HepG2 (cell line): ENCODE measurements around the gene ADAMTS4. TPM values are rescaled to one million over a fixed set of nuclear protein-coding genes. Genes with fewer than 3 reads are reported as not detected.

ENCODE experiments used
- DMAP1 ChIP-seq: IDR thresholded peaks from 2 replicates; pipeline ENCODE4 v1.6.1; 2016
- FOSL1 ChIP-seq: sonication (generic); formaldehyde crosslinking; IDR thresholded peaks from 2 replicates; pipeline ENCODE4 v1.9.0; 2021; ENCODE audit warnings: missing genetic modification reagents, borderline replicate concordance
- JARID2 ChIP-seq: sonication (generic); formaldehyde crosslinking; IDR thresholded peaks from 2 replicates; pipeline ENCODE4 v1.8.1; 2023; ENCODE audit warnings: missing genetic modification reagents, inconsistent platforms; ENCODE audit not compliant: insufficient replicate concordance
- KAT7 ChIP-seq: IDR thresholded peaks from 2 replicates; pipeline ENCODE4 v1.6.1; 2018; ENCODE audit warnings: borderline replicate concordance, missing compliant biosample characterization
- POGZ ChIP-seq: sonication (generic); formaldehyde crosslinking; IDR thresholded peaks from 2 replicates; pipeline ENCODE4 v1.4.0; 2020; ENCODE audit warnings: mild to moderate bottlenecking, missing genetic modification reagents
- POLR2G ChIP-seq: fragments of 200-400 bp; formaldehyde crosslinking; IDR thresholded peaks from 2 replicates; pipeline ENCODE4 v1.6.1; 2018; ENCODE audit warnings: mild to moderate bottlenecking, low read depth, low read length, moderate library complexity
- SALL1 ChIP-seq: sonication (generic); formaldehyde crosslinking; IDR thresholded peaks from 2 replicates; pipeline ENCODE4 v1.8.0; 2022; ENCODE audit warnings: mild to moderate bottlenecking, missing genetic modification reagents
- SMC3 ChIP-seq: IDR thresholded peaks from 2 replicates; pipeline ENCODE4 v1.6.1; 2011; ENCODE audit warnings: low read length, improper control_type of control experiment
- TGIF2 ChIP-seq: IDR thresholded peaks from 2 replicates; pipeline ENCODE4 v1.6.1; 2016; ENCODE audit warnings: control low read depth, missing compliant biosample characterization
- ZFX ChIP-seq: sonication (generic); formaldehyde crosslinking; IDR thresholded peaks from 2 replicates; pipeline ENCODE4 v1.4.0; 2020; ENCODE audit warnings: mild to moderate bottlenecking, low read depth, missing genetic modification reagents, moderate library complexity
- ZNF143 ChIP-seq: sonication (generic); formaldehyde crosslinking; IDR thresholded peaks from 2 replicates; pipeline ENCODE4 v1.4.0; 2020; ENCODE audit warnings: missing genetic modification reagents
- ZNF446 ChIP-seq: sonication (generic); formaldehyde crosslinking; IDR thresholded peaks from 2 replicates; pipeline ENCODE4 v1.5.0; 2020; ENCODE audit warnings: mild to moderate bottlenecking, missing genetic modification reagents
- ZNF549 ChIP-seq: sonication (generic); formaldehyde crosslinking; IDR thresholded peaks from 2 replicates; pipeline ENCODE4 v1.5.0; 2020; ENCODE audit warnings: missing genetic modification reagents
- ZNF577 ChIP-seq: sonication (generic); formaldehyde crosslinking; IDR thresholded peaks from 2 replicates; pipeline ENCODE4 v1.4.0; 2020; ENCODE audit warnings: mild to moderate bottlenecking, low read depth, missing genetic modification reagents, borderline replicate concordance
- ZNF607 ChIP-seq: sonication (generic); formaldehyde crosslinking; IDR thresholded peaks from 2 replicates; pipeline ENCODE4 v1.5.1; 2020; ENCODE audit warnings: missing genetic modification reagents, mild to moderate bottlenecking, borderline replicate concordance
- ZNF839 ChIP-seq: sonication (generic); formaldehyde crosslinking; IDR thresholded peaks from 2 replicates; pipeline ENCODE4 v1.4.0; 2020; ENCODE audit warnings: missing genetic modification reagents, mild to moderate bottlenecking, borderline replicate concordance
- polyA plus RNA-seq, 8 experiments: library from polyadenylated mRNA; depleted of rRNA in 3 of 8; stranded (reverse) in 7 of 8; unstranded in 1 of 8; fragments of >200 nt; fragmentation: Illumina TruSeq in 4 of 8; extraction: Trizol in 4 of 8; gene quantifications; 2 replicates each; pipeline versions ENCODE4 v1.2.1 to v1.2.3, GENCODE V29; 2011 to 2016; ENCODE audit warnings: low read depth in 4 of 8, missing spikeins in 1 of 8, mixed read lengths in 1 of 8; ENCODE audit not compliant: insufficient read depth in 1 of 8
- total RNA-seq, 5 experiments: library from RNA; depleted of rRNA; stranded (reverse); fragments of >200 nt; fragmentation: Illumina TruSeq; extraction: Trizol; gene quantifications; 2 replicates each; pipeline ENCODE4 v1.2.3, GENCODE V29; 2016; ENCODE audit warnings: low read depth in 1 of 5
- TF ChIP-seq, protein P1 (sequence below): sonication (generic); formaldehyde crosslinking; IDR thresholded peaks from 2 replicates; pipeline ENCODE4 v1.4.0; 2020; ENCODE audit warnings: missing genetic modification reagents
- TF ChIP-seq, protein P2 (sequence below): IDR thresholded peaks from 2 replicates; pipeline ENCODE4 v1.6.1; 2012; ENCODE audit warnings: inconsistent platforms
- TF ChIP-seq, protein P3 (sequence below): sonication (generic); formaldehyde crosslinking; IDR thresholded peaks from 2 replicates; pipeline ENCODE4 v1.4.0; 2020; ENCODE audit warnings: missing genetic modification reagents
- TF ChIP-seq, protein P4 (sequence below): sonication (generic); formaldehyde crosslinking; IDR thresholded peaks from 2 replicates; pipeline ENCODE4 v1.5.0; 2020; ENCODE audit warnings: mild to moderate bottlenecking, missing genetic modification reagents, borderline replicate concordance
- TF ChIP-seq, protein P5 (sequence below), 2 experiments: sonication (generic) in 1 of 2; formaldehyde crosslinking in 1 of 2; IDR thresholded peaks; 2 replicates each; pipeline versions ENCODE4 v1.4.0 to v1.6.1; 2018 to 2020; ENCODE audit warnings: missing genetic modification reagents in 2 of 2, borderline replicate concordance in 1 of 2, low read depth in 1 of 2, mild to moderate bottlenecking in 1 of 2, missing biosample characterization in 1 of 2
- TF ChIP-seq, protein P6 (sequence below): IDR thresholded peaks from 2 replicates; pipeline ENCODE4 v1.6.1; 2018; ENCODE audit warnings: missing genetic modification reagents, mild to moderate bottlenecking, missing compliant biosample characterization

ADAMTS4 gene
- total and polyA plus RNA-seq, 2 of the 13 experiments (the other 11 are each of a cell fraction or from before 2014, with no cell fraction given): 0.51 to 1.7 TPM

DNA sequence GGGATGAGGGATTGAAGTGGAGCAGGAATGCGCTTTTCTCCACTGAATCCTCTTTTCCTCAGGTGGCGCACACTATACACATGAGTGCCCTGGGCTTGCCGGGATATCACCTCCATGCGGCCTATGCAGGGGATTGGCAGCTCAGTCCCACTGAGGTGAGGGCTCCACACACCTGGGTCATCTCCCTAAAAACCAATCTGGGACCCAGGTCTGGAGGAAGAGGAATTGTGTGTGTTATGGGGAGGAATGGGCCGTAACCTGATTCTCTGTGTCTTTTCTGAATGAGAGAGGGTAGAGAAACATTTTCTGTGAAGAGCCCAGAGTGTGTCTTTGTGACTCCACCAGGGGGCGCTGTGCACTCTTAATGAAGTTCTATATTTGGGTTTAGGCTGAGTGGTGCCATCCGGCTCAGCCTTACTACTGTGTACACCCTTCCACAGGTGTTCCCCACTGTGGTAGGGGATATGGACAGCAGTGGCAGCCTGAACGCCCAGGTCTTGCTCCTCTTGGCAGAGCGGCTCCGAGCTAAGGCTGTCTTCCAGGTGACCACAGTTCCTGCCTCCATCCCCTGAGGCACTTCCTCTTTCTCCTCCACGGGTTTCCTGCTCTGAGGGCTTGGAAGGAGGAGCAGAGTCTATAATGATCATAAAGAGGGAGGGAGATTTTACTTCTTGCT, 28.5 kb upstream of the ADAMTS4 start (continued):
- TF ChIP-seq ZFX (CRISPR knock-in tag) (peak; percentile 55), ZNF446 (CRISPR knock-in tag) (0 out of 2 replicates have a peak, but pooled peaks have one; percentile 27), TGIF2 (CRISPR knock-in tag) (peak; percentile 63; the same call in 1 of the 2 replicates), KAT7 (CRISPR knock-in tag) (no peak), SALL1 (peak; percentile 53), DMAP1 (no peak), ZNF143 (CRISPR knock-in tag) (0 out of 2 replicates have a peak, but pooled peaks have one; percentile 32), ZNF607 (CRISPR knock-in tag) (peak; percentile 63; the same call in 1 of the 2 replicates), ZNF839 (CRISPR knock-in tag) (no peak), FOSL1 (CRISPR knock-in tag) (no peak), ZNF577 (no peak), ZNF549 (CRISPR knock-in tag) (no peak), POGZ (CRISPR knock-in tag) (no peak), JARID2 (no peak), SMC3 (peak; percentile 95), POLR2G (peak; percentile 17; the same call in 1 of the 2 replicates)
- TF ChIP-seq, protein P1, sequence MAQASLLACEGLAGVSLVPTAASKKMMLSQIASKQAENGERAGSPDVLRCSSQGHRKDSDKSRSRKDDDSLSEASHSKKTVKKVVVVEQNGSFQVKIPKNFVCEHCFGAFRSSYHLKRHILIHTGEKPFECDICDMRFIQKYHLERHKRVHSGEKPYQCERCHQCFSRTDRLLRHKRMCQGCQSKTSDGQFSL (CRISPR knock-in tag): no peak
- TF ChIP-seq, protein P2, sequence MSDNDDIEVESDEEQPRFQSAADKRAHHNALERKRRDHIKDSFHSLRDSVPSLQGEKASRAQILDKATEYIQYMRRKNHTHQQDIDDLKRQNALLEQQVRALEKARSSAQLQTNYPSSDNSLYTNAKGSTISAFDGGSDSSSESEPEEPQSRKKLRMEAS: no peak
- TF ChIP-seq, protein P3, sequence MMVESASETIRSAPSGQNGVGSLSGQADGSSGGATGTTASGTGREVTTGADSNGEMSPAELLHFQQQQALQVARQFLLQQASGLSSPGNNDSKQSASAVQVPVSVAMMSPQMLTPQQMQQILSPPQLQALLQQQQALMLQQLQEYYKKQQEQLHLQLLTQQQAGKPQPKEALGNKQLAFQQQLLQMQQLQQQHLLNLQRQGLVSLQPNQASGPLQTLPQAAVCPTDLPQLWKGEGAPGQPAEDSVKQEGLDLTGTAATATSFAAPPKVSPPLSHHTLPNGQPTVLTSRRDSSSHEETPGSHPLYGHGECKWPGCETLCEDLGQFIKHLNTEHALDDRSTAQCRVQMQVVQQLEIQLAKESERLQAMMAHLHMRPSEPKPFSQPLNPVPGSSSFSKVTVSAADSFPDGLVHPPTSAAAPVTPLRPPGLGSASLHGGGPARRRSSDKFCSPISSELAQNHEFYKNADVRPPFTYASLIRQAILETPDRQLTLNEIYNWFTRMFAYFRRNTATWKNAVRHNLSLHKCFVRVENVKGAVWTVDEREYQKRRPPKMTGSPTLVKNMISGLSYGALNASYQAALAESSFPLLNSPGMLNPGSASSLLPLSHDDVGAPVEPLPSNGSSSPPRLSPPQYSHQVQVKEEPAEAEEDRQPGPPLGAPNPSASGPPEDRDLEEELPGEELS (CRISPR knock-in tag): no peak
- TF ChIP-seq, protein P4, sequence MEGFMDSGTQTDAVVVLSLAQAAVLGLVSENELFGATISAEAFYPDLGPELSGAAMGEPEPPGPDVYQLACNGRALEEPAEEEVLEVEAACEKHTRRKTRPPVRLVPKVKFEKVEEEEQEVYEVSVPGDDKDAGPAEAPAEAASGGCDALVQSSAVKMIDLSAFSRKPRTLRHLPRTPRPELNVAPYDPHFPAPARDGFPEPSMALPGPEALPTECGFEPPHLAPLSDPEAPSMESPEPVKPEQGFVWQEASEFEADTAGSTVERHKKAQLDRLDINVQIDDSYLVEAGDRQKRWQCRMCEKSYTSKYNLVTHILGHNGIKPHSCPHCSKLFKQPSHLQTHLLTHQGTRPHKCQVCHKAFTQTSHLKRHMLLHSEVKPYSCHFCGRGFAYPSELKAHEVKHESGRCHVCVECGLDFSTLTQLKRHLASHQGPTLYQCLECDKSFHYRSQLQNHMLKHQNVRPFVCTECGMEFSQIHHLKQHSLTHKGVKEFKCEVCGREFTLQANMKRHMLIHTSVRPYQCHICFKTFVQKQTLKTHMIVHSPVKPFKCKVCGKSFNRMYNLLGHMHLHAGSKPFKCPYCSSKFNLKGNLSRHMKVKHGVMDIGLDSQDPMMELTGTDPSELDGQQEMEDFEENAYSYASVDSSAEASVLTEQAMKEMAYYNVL (CRISPR knock-in tag): no peak
- TF ChIP-seq, protein P5, sequence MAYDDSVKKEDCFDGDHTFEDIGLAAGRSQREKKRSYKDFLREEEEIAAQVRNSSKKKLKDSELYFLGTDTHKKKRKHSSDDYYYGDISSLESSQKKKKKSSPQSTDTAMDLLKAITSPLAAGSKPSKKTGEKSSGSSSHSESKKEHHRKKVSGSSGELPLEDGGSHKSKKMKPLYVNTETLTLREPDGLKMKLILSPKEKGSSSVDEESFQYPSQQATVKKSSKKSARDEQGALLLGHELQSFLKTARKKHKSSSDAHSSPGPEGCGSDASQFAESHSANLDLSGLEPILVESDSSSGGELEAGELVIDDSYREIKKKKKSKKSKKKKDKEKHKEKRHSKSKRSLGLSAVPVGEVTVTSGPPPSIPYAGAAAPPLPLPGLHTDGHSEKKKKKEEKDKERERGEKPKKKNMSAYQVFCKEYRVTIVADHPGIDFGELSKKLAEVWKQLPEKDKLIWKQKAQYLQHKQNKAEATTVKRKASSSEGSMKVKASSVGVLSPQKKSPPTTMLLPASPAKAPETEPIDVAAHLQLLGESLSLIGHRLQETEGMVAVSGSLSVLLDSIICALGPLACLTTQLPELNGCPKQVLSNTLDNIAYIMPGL (CRISPR knock-in tag; IDR thresholded peaks at IDR 0.05; ENCODE audit: borderline replicate concordance in 1 of 2, low read depth in 1 of 2): peak; percentile 48 to 75; a peak in 3 of 4 replicates
- TF ChIP-seq, protein P6, sequence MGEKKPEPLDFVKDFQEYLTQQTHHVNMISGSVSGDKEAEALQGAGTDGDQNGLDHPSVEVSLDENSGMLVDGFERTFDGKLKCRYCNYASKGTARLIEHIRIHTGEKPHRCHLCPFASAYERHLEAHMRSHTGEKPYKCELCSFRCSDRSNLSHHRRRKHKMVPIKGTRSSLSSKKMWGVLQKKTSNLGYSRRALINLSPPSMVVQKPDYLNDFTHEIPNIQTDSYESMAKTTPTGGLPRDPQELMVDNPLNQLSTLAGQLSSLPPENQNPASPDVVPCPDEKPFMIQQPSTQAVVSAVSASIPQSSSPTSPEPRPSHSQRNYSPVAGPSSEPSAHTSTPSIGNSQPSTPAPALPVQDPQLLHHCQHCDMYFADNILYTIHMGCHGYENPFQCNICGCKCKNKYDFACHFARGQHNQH: peak; percentile 29; the same call in 1 of the 2 replicates
